ENCODE results near the gene ITSN2. TPM values are rescaled to one million over a fixed set of nuclear protein-coding genes. Genes with fewer than 3 reads are reported as not detected.

The ITSN2 gene
- total RNA-seq, 1 donor from 2014 or later, result 52.5 TPM

GRCh38 chr2:24307961-24308360 is 52.4 kb downstream of the ITSN2 start:
- DNase-seq (ENCODE audit: extremely low spot score in 2 of 2), result no peak
- H3K9me3 ChIP-seq, result no peaks in the 10 kb centered on the region
- TF ChIP-seq POLR2AphosphoS5 (IDR thresholded peaks at IDR 0.05; ENCODE audit: insufficient read depth in 1 of 2, low read depth in 1 of 2) (no peak), CTCF (IDR thresholded peaks at IDR 0.05) (no peak), POLR2A (IDR thresholded peaks at IDR 0.05) (no peak)
- H3K4me1 ChIP-seq, result peaks cover 15% of the 10 kb centered on the region
- intact Hi-C loops (cut with DNase I), result no loop called here
- no peaks in the 10 kb centered on the region for H3K27me3 ChIP-seq
- no peak overlapping the region for H3K4me3 ChIP-seq
- peaks cover 0 to 23% of the 10 kb centered on the region in 2 donors for H3K36me3 ChIP-seq
- H3K27ac ChIP-seq, result no peak overlapping the region

GRCh38 chr2:24304631-24305030 is 55.7 kb downstream of the ITSN2 start:
- no peaks in the 10 kb centered on the region for H3K27me3 ChIP-seq
- H3K9me3 ChIP-seq, result no peaks in the 10 kb centered on the region
- intact Hi-C loops (cut with DNase I), result no loop called here
- no peak for DNase-seq (ENCODE audit: extremely low spot score in 2 of 2)
- H3K4me1 ChIP-seq, result peaks cover 15% of the 10 kb centered on the region
- H3K36me3 ChIP-seq, result peaks cover 0 to 37% of the 10 kb centered on the region in 2 donors
- H3K27ac ChIP-seq, result peak overlapping the region; percentile 50
- no peak for TF ChIP-seq CTCF (IDR thresholded peaks at IDR 0.05)
- no peak for TF ChIP-seq POLR2A (IDR thresholded peaks at IDR 0.05)
- TF ChIP-seq POLR2AphosphoS5 (IDR thresholded peaks at IDR 0.05; ENCODE audit: insufficient read depth in 1 of 2, low read depth in 1 of 2), result no peak
- no peak overlapping the region for H3K4me3 ChIP-seq

- Histone ChIP-seq H3K27me3 (no peaks in the 10 kb centered on the region), H3K9me3 (no peaks in the 10 kb centered on the region), H3K27ac (peak overlapping the region; percentile 62), H3K4me1 (peaks cover 15% of the 10 kb centered on the region), H3K4me3 (no peak overlapping the region), H3K36me3 (peaks cover 0 to 43% of the 10 kb centered on the region in 2 donors)
- intact Hi-C loops (cut with DNase I), result no loop called here
- TF ChIP-seq POLR2AphosphoS5 (IDR thresholded peaks at IDR 0.05; ENCODE audit: insufficient read depth in 1 of 2, low read depth in 1 of 2) (peak in 1 of 2 donors; percentile 88), POLR2A (IDR thresholded peaks at IDR 0.05) (no peak), CTCF (IDR thresholded peaks at IDR 0.05) (no peak)
- peak in 1 of 2 donors; percentile 94 for DNase-seq (ENCODE audit: extremely low spot score in 2 of 2)
Measured at GRCh38 chr2:24304098-24304497, 56.2 kb downstream of the ITSN2 start.

- Histone ChIP-seq H3K9me3 (no peaks in the 10 kb centered on the region), H3K36me3 (peaks cover 0 to 57% of the 10 kb centered on the region in 2 donors), H3K4me1 (peaks cover 15% of the 10 kb centered on the region), H3K4me3 (no peak overlapping the region), H3K27ac (no peak overlapping the region), H3K27me3 (no peaks in the 10 kb centered on the region)
- TF ChIP-seq POLR2A (IDR thresholded peaks at IDR 0.05) (no peak), CTCF (IDR thresholded peaks at IDR 0.05) (no peak), POLR2AphosphoS5 (IDR thresholded peaks at IDR 0.05; ENCODE audit: insufficient read depth in 1 of 2, low read depth in 1 of 2) (no peak)
- no peak for DNase-seq (ENCODE audit: extremely low spot score in 2 of 2)
- intact Hi-C loops (cut with DNase I), result no loop called here
Measured at GRCh38 chr2:24301599-24301998, 58.7 kb downstream of the ITSN2 start.

- DNase-seq (ENCODE audit: extremely low spot score in 2 of 2), result no peak
- intact Hi-C loops (cut with DNase I), result no loop called here
- H3K4me1 ChIP-seq, result no peaks in the 10 kb centered on the region
- no peaks in the 10 kb centered on the region for H3K9me3 ChIP-seq
- H3K36me3 ChIP-seq, result peaks cover 0 to 90% of the 10 kb centered on the region in 2 donors
- no peak for TF ChIP-seq POLR2AphosphoS5 (IDR thresholded peaks at IDR 0.05; ENCODE audit: insufficient read depth in 1 of 2, low read depth in 1 of 2)
- no peak for TF ChIP-seq POLR2A (IDR thresholded peaks at IDR 0.05)
- no peak for TF ChIP-seq CTCF (IDR thresholded peaks at IDR 0.05)
- H3K4me3 ChIP-seq, result no peak overlapping the region
- no peaks in the 10 kb centered on the region for H3K27me3 ChIP-seq
- no peak overlapping the region for H3K27ac ChIP-seq
Measured at GRCh38 chr2:24297663-24298062, 62.7 kb downstream of the ITSN2 start.
